Stimulated activated CD4-positive, alpha-beta T cell treated with anti-CD3 and anti-CD28 coated beads, Interleukin-12 subunit alpha, Interleukin-12 subunit beta, amount 100 ng/mL, for 4 hours (primary cell): Measurements from ENCODE around the gene LMTK2.
"Not testable (repeated sequence)": the region's sequence is repeated elsewhere in the genome, so short reads cannot be mapped to it uniquely, and the experiment has no call there.

Experiments
- DNase-seq: peaks from one replicate; pipeline ENCODE4 v3.0.0-alpha.2; 2020

Gene LMTK2

GRCh38 chr7:98107313-98107721 is 655 bp downstream of the LMTK2 start:
- DNase-seq = no peak

- no peak for DNase-seq
Observed at GRCh38 chr7:98110249-98111022, 3.8 kb downstream of the LMTK2 start.

- DNase-seq = no peak
Observed at GRCh38 chr7:98112077-98112476, 5.4 kb downstream of the LMTK2 start.

DNA sequence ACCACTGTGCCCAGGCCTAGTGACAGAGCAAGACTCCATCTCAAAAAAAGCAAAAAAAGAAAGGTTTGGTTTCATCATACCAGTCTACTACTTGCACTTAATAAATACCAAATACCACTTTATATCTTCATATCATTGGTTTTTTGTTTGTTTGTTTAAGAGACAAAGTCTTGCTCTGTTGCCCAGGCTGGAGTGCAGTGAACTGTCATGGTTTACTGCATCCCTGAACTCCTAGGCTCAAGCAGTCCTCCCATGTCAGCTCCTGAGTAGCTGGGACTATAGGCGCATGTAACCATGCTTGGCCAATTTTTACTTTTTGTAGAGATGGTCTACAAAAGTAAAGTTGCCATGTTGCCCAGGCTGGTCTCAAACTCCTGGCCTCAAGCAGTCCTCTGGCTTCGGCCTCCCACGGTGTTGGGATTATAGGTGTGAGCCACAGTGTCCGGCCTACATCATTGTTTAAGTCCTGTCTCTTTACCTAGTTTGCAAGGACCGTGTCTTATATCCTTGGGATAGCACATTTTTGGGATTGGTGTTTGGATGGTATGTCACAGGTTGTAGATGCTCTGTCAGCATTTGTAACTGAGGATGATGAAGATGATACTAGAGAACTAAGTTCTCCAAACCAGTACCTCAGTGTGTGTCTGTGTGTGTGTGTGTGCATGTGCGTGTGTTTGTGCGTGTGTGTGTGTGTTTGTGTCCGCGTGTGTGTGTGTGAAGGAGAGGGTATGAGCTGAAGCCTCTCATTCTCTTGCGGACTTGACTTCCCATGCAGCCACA is 9.3 kb downstream of the LMTK2 start:
- no peak for DNase-seq

DNA sequence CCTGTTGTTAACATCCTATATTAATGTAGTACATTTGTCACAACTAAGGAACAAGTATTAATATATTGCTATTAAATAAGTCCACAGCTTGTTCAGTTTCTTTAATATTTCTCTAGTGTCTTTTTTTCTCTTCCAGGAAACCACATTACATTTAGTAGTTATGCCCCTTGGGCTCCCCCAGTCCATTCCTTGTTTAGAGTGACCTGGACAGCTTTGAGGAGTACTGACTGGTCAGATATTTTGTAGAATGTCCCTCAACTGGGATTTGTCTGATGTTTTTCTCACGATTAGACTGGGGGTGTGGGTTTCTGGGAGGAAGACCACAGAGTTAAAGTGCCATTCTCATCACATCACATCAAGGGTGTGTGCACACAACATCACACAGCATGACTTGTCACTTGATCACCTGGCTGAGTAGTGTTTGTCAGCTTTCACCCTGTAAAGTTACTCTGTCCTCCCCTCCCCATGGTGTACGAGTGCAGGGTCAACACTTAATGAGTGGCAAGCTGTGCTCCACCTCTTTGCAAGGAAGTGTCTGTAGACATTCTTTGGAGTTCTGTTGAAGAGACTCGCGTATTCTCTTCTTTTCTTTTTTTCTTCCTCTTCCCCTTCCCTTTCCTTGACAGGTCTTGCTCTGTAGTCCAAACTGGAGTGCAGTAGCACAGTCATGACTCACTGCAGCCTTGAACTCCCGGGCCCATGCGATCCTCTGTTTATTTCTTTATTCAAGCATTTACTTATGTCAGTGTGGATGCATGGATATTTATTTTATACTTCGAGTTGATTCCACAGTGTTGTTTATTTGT is 10.2 kb downstream of the LMTK2 start:
- no peak for DNase-seq

DNA sequence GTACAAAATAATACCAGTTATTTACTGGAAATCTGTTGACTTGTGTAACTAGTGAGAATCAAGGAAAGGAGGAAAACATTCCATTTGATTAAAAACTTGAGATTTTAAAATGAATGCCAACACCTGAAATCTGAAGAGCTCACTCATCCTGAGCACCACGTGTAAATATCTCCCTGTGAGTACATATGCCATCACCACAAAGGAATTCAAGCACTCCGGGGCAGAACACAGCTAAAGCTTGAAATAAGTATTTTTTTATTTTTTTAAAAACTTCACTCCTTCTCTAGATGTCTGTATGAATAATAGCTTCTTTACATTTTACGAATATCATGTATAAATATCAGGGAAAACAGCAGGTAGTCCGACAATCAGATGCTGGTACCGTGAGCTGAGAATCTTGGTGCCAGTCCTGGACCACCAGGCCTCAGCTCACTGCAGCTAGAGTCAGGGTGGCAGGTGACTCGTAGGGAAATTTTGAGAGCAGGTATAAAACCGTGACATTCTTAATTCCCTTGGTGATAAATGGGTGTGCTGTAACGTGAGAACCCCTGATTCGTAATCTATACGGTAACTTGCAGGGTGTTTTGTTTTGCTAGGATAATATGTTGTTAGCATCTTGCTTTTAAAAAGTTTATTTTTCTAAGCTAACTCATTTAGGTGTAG is 12.7 kb downstream of the LMTK2 start:
- DNase-seq = no peak

- DNase-seq = no peak
Observed at GRCh38 chr7:98120559-98120958, 13.9 kb downstream of the LMTK2 start.

- DNase-seq = not testable (repeated sequence)
Observed at GRCh38 chr7:98121388-98121787, 14.7 kb downstream of the LMTK2 start.

GRCh38 chr7:98123365-98123696 is 16.7 kb downstream of the LMTK2 start:
- no peak for DNase-seq

GRCh38 chr7:98125759-98126158 is 19.1 kb downstream of the LMTK2 start:
- no peak for DNase-seq

- DNase-seq = no peak
Observed at GRCh38 chr7:98126311-98127142, 19.9 kb downstream of the LMTK2 start.

DNA sequence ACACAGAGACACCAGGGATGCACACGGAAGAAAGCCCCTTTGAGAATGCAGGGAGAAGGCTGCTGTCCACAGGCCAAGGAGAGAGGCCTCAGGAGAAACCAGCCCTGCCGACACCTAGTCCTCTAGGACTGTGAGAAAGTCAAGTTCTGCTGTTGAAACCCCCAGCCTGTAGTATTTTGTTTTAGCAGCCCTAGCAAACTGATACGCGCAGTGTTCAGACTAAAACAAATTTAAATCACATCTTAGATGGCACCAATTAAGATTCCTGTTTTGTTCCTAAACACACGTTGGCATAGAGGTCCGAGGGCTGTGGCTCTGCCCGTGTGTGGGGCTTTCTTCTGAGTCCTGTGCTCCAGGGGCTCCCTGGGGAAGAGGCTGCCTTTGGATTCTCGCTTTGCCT is 21.7 kb downstream of the LMTK2 start:
- DNase-seq = no peak

DNA sequence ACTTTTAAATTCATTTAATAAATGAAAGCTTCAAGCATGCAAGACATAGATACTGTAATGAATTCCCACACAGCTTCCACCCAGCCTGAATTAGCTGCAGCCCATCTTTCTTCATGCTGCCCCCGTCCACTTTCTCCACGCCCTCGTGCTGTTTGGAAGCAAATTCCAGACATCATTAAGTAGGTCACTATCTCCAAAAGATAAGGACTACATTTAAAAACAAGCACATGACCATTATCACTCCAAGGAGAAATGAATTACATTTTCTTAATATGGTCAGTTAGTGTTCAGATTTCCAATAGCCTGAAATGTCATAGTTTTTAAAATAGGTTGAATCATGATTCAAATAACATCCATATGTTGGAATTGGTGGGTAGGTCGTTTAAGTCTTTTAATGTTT is 24.3 kb downstream of the LMTK2 start:
- DNase-seq = no peak

DNA sequence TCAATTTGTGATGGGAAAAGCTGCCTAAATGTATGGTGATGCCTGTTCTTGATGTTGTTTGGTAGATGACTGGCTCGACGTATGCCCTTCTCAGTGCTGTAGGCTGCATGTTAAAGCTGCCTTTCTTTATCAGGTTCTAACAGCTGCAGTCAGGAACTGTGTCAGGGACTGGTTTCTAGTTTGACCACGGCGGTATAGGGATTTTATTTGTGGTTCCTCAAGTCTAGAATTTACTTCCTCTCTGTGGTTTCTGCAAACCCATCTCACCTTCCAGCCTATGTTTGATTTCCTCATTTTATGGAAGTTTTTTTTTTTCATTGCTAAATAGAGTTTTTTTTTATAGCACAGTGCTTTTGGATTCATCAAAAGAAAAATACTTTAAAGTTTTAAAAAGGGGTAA is 26.5 kb downstream of the LMTK2 start:
- no peak for DNase-seq

DNA sequence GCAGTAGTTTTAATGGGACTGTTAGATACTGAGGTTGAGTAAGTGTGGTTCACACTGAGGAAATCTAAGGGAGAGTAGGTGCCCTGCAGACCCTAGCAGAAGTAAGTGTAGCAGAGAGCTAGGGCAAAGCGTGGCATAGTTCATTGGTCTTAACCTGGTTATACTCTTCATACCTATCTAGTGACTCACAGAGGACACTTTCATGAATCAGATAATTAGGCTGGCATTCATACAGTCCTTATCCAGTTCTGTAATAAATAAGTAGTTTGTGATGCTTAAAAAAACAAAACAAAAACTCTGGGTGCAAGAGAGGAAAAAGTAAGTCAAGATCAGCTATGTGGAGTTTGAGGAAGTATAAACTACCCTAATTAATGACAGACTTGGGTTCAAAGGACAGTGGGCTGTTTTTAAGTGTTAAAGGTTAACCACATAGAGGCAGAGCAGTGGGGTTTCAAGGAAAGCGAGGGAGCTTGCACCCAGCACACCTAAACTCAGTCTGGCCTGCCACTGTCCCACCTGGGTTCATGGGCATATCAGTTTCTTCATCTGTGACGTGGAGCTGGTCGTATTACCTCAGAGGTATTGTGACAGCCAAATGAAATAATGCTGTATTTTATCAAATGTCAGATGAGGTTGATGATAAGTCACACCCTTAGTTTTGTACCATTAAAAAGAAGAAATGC is 27.1 kb downstream of the LMTK2 start:
- DNase-seq = no peak

- no peak for DNase-seq
Observed at GRCh38 chr7:98134420-98135228, 28.0 kb downstream of the LMTK2 start.

DNA sequence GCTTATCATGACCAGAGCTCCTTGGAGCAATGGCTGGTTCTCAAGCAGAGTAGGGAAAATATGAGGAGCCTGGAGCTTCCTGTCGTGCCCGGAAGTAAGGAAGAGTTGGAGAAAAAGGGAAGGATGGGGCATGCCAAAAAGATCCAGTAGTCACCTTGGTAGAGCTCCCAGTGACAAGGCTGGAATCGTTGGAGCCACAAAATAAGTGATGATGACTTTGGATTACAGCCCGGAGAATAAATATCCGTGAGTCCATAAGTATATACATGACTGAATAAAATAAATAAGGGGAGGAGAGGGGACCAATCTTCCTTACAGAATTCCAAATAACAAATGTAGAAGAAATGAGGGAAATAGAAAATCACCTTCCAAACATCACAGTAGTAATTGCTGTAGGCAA is 29.3 kb downstream of the LMTK2 start:
- no peak for DNase-seq

- no peak for DNase-seq
Observed at GRCh38 chr7:98136423-98136822, 29.8 kb downstream of the LMTK2 start.

DNA sequence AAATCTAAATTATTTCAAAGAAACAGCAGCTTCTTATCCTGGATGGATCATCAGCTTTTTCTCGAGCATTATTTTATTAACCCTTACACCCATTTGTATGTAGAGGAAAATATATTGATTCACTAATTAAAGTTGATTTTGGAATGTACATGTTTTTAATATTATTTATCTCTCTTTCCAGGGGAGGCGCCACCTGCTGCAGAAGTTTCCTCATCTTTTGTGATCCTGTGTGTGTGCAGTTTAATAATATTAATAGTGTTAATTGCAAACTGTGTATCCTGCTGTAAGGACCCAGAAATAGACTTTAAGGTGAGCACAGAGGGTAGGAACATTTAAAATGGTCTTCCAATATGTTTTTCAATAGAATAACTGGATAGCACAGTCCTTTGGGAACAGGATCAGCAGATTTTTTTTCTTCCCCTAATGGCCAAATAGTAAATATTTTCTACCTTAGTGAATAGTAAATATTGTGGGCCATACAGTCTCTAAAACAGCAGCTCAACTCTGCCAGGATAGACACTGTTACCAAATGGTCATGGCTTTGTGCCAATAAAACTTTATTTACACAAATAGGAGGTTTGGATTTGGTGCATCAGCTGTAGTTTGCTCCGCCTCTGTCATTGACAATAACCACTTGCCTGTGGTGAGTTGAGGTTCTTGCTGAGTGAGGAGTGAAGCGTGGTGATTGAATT is 30.6 kb downstream of the LMTK2 start:
- DNase-seq = no peak

- no peak for DNase-seq
Observed at GRCh38 chr7:98137826-98138151, 31.1 kb downstream of the LMTK2 start.
